ENCODE data around the gene TRRAP. TPM values are rescaled to one million over a fixed set of nuclear protein-coding genes. Genes with fewer than 3 reads are reported as not detected.

Gene TRRAP
- total RNA-seq, 2 donors from 2014 or later = 59.1 to 69.5 TPM

DNA sequence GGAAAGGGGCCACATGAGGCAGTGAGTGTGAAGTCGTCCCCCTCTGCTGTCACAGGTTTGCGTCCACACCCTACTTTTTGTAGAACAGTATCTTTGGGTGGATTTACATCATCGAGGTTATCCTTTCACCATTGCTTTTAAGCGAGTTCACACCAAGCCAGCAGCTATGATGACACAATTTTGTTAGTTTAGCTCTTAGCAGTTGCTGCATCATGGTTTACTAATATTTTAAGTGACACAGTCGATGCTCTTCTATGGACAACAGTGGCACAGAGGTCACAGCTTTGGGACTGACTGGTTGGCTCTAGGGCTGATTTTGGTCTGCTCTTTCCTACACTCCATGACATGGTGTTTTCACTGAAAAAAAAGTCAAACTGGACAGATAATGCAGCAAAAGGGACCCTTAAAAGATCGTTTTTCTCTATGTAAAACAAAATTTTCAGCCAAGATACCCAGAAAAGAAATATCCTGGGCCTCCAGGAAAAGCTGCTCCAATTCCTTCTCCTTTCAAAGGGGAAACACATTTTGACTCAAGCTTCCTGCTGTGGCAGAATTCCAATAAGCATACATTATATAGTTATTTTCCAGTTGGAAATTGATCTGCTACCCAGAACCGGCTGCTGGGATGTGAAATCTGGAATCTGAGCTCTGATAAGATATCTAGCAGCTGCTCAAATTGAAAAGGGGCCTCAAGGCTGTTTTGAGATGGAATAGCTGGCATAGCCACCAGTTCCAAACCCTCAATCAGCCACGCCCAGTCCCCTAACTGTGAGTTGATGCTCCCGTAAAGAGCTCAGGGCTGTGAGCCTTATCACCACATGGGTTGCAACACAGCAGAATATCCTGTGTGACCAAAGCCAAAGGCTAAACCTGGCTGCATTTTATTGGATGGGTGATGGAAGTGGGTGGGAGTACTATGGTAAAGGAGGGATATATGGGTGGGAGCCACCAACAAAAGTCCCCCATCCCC lies 151.4 kb downstream of the TRRAP start:
- Mint-ChIP-seq H3K27ac (peak overlapping the region; percentile 36), H3K9me3 (no peaks in the 10 kb centered on the region), H3K4me1 (peaks cover 5% of the 10 kb centered on the region), H3K4me3 (no peak overlapping the region), H3K27me3 (no peaks in the 10 kb centered on the region), H3K36me3 (ENCODE audit: low read depth) (peaks cover 83% of the 10 kb centered on the region)
- no peak for ATAC-seq (replicated peaks)

DNA sequence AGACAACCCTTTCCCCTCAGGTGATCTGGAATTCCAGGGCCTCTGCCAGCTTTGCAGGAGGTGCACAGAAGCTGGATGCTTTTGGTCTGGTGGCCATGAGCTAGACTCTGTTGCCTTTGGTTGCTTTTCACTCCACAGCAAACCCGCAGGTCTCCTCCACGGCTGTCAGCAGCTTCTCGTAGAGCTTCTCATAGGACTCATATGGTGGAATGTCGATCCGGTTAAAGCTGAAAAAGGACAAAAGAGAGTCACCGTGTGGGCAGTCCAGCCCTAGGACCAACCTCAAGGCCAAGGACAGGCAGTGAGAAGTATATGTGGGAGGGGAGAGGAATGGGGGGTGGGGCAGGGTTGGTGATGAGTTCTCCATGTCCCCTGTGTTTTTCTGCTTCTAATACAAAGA lies 152.1 kb downstream of the TRRAP start:
- Mint-ChIP-seq H3K9me3 (no peaks in the 10 kb centered on the region), H3K4me1 (peaks cover 5% of the 10 kb centered on the region), H3K36me3 (ENCODE audit: low read depth) (peaks cover 90% of the 10 kb centered on the region), H3K27ac (peak overlapping the region; percentile 56), H3K27me3 (no peaks in the 10 kb centered on the region), H3K4me3 (no peak overlapping the region)
- ATAC-seq (replicated peaks) = no peak

DNA sequence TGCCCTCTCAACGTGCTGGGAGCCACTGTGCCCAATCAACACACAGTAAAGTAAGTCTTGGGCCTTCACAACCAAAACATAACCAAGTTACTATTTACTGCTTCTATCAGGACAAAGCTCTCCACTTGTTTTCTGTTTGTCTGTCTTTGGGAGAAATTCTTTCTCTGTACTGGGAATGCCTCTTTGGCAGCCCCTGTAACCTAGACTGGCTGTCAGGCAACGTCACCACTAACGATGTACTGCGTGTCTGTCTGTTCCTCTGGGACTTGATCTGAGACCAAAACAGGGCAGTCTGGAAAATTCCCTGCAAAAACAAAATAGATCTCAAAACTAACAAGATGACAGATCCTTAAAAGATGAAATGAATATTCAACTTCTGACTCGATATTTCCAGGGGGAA lies 152.6 kb downstream of the TRRAP start:
- peaks cover 5% of the 10 kb centered on the region for H3K4me1 Mint-ChIP-seq
- H3K9me3 Mint-ChIP-seq = no peaks in the 10 kb centered on the region
- H3K36me3 Mint-ChIP-seq (ENCODE audit: low read depth) = peaks cover 91% of the 10 kb centered on the region
- ATAC-seq (replicated peaks) = no peak
- H3K4me3 Mint-ChIP-seq = no peak overlapping the region
- H3K27me3 Mint-ChIP-seq = no peaks in the 10 kb centered on the region
- peak overlapping the region; percentile 56 for H3K27ac Mint-ChIP-seq

DNA sequence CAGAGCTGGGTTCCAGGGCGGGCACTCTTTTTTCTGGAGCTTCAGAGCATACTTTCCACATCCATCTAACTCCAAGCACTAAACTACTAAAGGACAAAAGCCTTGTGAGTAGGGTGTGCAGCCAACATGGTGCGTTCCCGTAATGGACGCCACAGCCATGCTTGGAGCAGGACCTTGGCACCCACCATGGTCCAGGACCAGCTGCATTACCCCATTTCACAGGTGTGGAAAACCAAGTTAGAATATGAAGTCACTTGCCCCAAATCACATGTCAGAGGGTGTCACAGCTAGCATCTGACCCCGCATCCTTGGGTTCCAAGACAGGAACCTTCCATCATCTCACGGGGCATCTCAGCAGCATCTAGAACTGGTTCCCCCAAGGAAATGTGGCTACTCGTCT lies 153.2 kb downstream of the TRRAP start:
- no peak overlapping the region for H3K4me3 Mint-ChIP-seq
- H3K36me3 Mint-ChIP-seq (ENCODE audit: low read depth) = peaks cover 94% of the 10 kb centered on the region
- peaks cover 5% of the 10 kb centered on the region for H3K4me1 Mint-ChIP-seq
- no peaks in the 10 kb centered on the region for H3K27me3 Mint-ChIP-seq
- no peaks in the 10 kb centered on the region for H3K9me3 Mint-ChIP-seq
- no peak for ATAC-seq (replicated peaks)
- peak overlapping the region; percentile 56 for H3K27ac Mint-ChIP-seq

DNA sequence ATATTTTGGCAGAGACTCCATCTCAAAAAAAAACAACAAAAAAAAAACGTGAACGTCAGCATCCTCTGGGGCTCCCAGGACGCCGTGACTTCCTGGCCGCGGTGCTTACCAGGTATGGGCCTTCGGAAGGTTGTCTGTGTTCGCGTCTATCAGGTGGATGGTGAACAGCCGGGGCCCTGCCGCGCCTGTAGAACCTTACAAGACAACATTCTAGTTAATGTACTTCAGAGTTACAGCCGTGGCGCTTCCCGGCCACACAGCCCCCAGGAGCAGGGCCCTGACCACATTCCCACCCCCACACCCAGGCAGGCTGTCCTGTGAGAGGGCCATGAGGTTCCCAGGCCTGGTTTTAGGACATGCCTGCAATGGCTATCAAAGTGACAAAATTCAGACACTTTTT lies 154.6 kb downstream of the TRRAP start:
- Mint-ChIP-seq H3K9me3 (no peaks in the 10 kb centered on the region), H3K27ac (no peak overlapping the region), H3K36me3 (ENCODE audit: low read depth) (peaks cover 98% of the 10 kb centered on the region), H3K4me3 (no peak overlapping the region), H3K27me3 (no peaks in the 10 kb centered on the region), H3K4me1 (no peaks in the 10 kb centered on the region)
- ATAC-seq (replicated peaks) = no peak

DNA sequence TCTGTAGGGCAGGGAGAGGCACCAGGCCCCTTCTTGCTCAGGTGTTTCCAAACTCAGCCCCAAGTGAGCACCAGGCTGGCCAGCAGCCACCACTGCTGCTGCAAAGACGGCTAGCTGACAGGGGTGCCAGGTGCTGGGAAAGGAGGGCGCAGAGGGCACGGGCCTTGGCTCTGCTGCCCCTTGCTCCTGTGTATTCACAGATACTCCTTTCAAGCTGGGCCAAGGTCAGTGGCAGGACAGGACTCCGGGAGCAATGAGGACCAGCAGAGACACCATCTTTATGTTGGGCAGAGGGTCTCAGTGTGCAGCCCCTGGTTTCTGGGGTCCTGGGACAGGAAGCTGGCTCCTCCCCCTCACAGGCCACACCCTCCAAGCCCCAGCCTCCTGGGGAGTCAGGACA lies 155.4 kb downstream of the TRRAP start:
- H3K4me1 Mint-ChIP-seq = no peaks in the 10 kb centered on the region
- ATAC-seq (replicated peaks) = no peak
- no peaks in the 10 kb centered on the region for H3K27me3 Mint-ChIP-seq
- no peaks in the 10 kb centered on the region for H3K9me3 Mint-ChIP-seq
- H3K4me3 Mint-ChIP-seq = no peak overlapping the region
- no peak overlapping the region for H3K27ac Mint-ChIP-seq
- H3K36me3 Mint-ChIP-seq (ENCODE audit: low read depth) = peaks cover 98% of the 10 kb centered on the region

DNA sequence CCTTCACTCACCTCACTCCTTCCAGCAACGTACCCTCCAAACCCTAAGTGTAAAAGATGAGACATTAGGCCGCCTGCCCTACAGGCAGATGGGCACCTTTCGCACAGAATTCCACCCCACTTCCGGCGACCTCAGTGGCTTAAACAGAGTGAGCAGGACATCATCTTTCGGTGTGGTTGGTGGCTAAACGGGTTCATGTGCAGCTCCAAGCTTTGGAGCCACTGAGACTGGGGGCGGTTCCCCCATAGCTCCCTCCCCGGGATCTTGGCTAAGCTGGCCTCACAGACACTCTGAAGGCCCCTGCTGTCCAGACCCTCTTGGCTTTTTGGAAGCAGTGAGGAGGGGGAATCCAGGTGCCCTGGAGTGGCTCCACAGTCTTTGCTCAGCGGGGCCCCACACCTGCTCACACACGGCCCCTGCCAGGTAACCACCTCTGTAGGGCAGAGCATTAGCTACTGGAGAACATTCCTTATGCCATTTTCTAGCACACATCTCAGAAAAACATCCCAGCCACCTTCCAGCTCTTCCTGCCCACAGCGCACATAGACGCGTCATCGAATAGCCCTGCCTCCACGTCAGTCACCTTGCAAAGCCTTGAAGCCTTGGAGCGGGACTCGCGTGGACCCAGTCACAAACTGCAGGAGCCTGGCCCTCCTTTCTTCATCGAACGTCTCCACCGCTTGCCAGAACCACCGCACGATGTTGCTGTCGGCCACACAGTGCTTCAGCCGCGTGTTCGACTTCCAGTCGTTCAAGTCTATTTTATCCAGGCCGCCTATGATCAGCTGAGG lies 156.8 kb downstream of the TRRAP start:
- Mint-ChIP-seq H3K4me3 (no peak overlapping the region), H3K27ac (no peak overlapping the region), H3K36me3 (ENCODE audit: low read depth) (peaks cover 98% of the 10 kb centered on the region), H3K27me3 (no peaks in the 10 kb centered on the region), H3K9me3 (no peaks in the 10 kb centered on the region), H3K4me1 (peaks cover 6% of the 10 kb centered on the region)
- ATAC-seq (replicated peaks) = no peak

DNA sequence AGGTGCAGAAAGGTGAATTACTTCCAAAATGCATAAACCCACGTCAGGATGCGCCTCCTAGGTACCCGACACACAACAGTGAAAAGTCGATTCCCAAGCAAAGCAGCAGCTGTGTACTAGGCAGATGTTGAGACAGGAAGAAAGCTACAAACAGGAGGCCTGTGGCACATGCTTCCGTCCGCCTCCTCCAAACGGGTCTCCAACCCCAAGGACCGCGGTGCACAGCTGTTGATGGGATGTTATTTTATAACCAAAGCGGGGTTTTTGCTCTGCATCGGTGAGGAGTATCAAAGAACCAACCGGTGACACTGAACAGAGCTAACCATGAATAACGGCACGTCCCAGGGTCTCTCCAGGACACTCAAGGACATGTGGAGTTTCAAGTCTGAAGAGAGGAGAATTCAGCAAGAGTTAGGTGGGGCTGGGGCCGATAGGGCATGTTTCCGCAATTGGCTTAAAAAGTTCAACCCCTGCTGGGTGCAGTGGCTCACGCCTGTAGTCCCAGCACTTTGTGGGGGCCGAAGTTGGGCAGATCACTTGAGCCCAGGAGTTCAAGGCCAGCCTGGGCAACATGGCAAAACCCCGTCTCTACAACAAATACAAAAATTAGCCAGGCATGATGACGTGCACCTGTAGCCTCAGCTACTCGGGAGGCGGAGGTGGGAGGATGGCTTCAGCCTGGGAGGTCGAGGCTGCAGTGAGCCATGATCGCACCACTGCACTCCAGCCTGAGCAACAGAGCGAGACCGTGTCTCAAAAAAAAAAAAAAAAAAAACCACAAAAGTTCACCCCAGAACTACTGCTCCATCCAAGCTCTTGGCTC lies 157.6 kb downstream of the TRRAP start:
- no peak overlapping the region for H3K4me3 Mint-ChIP-seq
- H3K36me3 Mint-ChIP-seq (ENCODE audit: low read depth) = peaks cover 98% of the 10 kb centered on the region
- H3K27ac Mint-ChIP-seq = peak overlapping the region; percentile 38
- peaks cover 8% of the 10 kb centered on the region for H3K4me1 Mint-ChIP-seq
- H3K27me3 Mint-ChIP-seq = no peaks in the 10 kb centered on the region
- H3K9me3 Mint-ChIP-seq = no peaks in the 10 kb centered on the region
- no peak for ATAC-seq (replicated peaks)

DNA sequence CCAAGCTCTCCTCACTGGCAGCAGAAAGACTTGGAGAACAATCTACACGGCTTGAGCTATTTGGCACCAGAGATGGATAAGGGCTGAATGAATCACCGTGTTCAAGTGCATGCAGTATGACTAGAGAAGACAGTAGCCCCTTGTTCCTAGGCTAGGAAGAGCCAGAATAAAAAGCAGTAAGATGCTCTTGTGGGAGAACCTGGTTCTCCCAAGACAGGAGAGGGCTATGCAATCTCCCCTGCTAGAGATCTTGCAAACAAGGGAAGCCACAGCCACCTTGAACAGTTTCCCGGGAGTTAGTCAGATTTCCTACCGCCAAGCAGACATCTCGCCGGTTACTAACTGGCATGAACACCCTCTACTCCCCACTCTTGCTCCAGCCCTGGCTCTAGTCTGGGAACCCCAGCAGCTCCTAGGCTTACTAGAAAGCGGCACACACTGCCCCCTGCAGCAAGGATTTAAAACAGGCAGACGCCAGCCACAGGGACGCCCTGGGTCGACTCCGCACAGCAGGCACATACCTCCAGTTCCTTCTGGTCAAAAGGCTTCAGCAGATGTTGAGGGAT lies 158.3 kb downstream of the TRRAP start:
- no peak for ATAC-seq (replicated peaks)

DNA sequence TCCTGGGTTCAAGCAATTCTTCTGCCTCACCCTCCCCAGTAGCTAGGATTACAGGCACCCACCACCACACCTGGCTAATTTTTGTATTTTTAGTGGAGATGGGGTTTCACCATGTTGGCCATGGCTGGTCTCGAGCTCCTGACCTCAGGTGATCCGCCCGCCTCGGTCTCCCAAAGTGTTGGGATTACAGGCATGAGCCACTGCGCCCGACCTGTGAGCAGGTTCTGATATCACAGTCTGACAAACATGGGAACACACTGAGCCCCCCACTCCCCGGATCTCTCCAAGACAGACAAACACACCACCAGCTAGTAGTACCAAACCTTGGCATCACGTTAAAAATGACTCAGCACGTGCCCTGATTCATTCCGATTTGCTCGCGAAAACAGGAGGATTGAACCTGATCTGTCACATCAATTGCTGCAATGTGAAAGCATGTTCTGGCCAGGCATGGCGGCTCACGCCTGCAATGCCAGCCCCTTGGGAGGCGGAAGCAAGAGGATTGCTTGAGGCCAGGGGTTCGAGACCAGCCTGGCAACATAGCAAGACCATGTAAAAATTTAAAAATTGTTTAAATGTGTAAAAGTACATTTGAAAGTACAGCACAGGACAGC lies 159.1 kb downstream of the TRRAP start:
- Mint-ChIP-seq H3K27ac (peak overlapping the region; percentile 55), H3K9me3 (no peaks in the 10 kb centered on the region), H3K4me3 (no peak overlapping the region), H3K4me1 (peaks cover 8% of the 10 kb centered on the region), H3K27me3 (no peaks in the 10 kb centered on the region), H3K36me3 (ENCODE audit: low read depth) (peaks cover 98% of the 10 kb centered on the region)
- no peak for ATAC-seq (replicated peaks)

More for the DNA sequence above, 158.3 kb downstream of the TRRAP start:
- Mint-ChIP-seq H3K4me3 (no peak overlapping the region), H3K27ac (peak overlapping the region; percentile 38), H3K9me3 (no peaks in the 10 kb centered on the region), H3K27me3 (no peaks in the 10 kb centered on the region), H3K4me1 (peaks cover 8% of the 10 kb centered on the region), H3K36me3 (ENCODE audit: low read depth) (peaks cover 98% of the 10 kb centered on the region)

DNA sequence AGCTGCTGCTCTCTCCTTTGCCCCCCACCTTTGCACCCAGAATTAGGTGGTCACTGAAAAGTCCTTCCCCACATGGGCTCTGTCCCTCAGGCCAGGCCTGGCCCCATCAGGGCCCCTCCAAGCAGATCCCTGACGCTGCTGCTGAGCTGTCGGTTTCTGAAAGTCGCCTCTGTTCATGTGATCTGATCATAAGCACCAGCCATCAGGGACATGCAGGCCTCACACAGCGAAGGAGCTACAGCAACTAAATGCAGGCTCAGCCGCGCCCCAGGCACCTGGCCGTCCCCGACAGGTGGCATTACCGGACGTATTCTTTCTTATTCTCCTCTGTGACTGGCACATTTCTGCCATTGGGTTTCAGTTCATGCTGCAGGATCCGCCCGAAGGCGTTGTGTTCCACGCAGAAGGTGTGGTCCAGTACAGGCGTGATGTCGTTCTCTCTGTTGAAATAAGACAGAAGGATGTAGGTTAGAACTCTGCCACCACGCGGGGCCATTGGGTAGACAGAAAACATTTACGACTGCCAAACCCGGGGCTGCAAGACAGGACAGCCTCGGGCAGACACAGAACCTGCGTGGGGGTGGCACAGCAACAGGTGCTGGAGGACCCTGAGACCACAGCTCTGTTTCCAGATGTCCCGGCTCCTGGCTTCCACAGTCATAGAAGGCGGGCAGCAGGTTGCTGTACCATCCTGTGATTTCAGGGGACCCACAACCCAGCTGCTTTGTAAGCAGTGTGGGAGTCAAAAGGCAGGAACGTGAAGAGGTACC lies 159.9 kb downstream of the TRRAP start:
- H3K9me3 Mint-ChIP-seq = no peaks in the 10 kb centered on the region
- peaks cover 98% of the 10 kb centered on the region for H3K36me3 Mint-ChIP-seq (ENCODE audit: low read depth)
- H3K4me1 Mint-ChIP-seq = peaks cover 8% of the 10 kb centered on the region
- H3K4me3 Mint-ChIP-seq = no peak overlapping the region
- no peak for ATAC-seq (replicated peaks)
- H3K27ac Mint-ChIP-seq = peak overlapping the region; percentile 48
- H3K27me3 Mint-ChIP-seq = no peaks in the 10 kb centered on the region

DNA sequence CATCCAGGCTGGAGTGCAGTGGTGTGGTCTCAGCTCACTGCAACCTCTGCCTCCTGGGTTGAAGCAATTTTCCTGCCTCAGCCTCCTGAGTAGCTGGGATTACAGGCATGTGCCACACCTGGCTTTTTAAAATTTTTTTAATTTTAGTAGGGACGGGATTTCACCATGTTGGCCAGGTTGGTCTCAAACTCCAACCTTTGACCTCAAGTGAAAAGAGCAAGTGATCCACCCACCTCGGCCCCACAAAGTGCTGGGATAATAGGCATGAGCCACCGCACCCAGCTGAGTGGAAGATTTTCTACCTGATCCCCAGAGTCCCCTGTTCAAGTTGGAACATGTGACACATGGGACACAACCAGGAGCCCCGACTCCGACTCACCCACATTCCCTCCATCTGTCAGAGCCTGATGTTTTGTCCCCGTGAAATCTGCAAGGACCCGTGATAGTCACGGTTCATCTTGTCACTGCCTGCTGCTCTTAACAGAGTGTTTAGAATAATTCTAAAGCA lies 161.1 kb downstream of the TRRAP start:
- Mint-ChIP-seq H3K27me3 (no peaks in the 10 kb centered on the region), H3K4me3 (no peak overlapping the region), H3K4me1 (peaks cover 8% of the 10 kb centered on the region)

More for the DNA sequence above, 161.1 kb downstream of the TRRAP start:
- no peak for ATAC-seq (replicated peaks)
- H3K36me3 Mint-ChIP-seq (ENCODE audit: low read depth) = peaks cover 100% of the 10 kb centered on the region
- no peaks in the 10 kb centered on the region for H3K9me3 Mint-ChIP-seq
- H3K27ac Mint-ChIP-seq = peak overlapping the region; percentile 49

Measured in activated T-helper 17 cell treated with anti-CD3 and anti-CD28 coated beads, Interleukin-2, amount 50 U/mL, for 72 hours (primary cell).